Neuron (in vitro differentiated cells): ENCODE data around the gene GATA2.

Source experiments
- H2AFZ ChIP-seq: one replicate; pipeline ENCODE4 v1.6.1; 2013; ENCODE audit warnings: low read depth, mild to moderate bottlenecking, inconsistent platforms, low read length, moderate library complexity
- H3K27me3 ChIP-seq: one replicate; pipeline ENCODE4 v1.6.1; 2013; ENCODE audit warnings: low read length; ENCODE audit not compliant: insufficient read depth
- H3K36me3 ChIP-seq: one replicate; pipeline ENCODE4 v1.6.1; 2013; ENCODE audit warnings: low read length; ENCODE audit not compliant: insufficient read depth
- H3K4me1 ChIP-seq: one replicate; pipeline ENCODE4 v1.6.1; 2013; ENCODE audit warnings: low read length; ENCODE audit not compliant: insufficient read depth
- H3K4me3 ChIP-seq: 2 replicates; pipeline ENCODE4 v1.5.1; 2013; ENCODE audit warnings: mild to moderate bottlenecking, low read length, moderate library complexity
- H3K9me3 ChIP-seq: one replicate; pipeline ENCODE4 v1.6.1; 2013; ENCODE audit warnings: low read length

GATA2 gene

GRCh38 chr3:128447561-128448013 lies 45.4 kb downstream of the GATA2 start:
- Histone ChIP-seq H3K4me3 (no peak overlapping the region), H3K4me1 (no peaks in the 10 kb centered on the region), H3K9me3 (peaks cover 14% of the 10 kb centered on the region), H3K27me3 (peaks cover 38% of the 10 kb centered on the region), H3K36me3 (no peaks in the 10 kb centered on the region), H2AFZ (no peak overlapping the region)

- H3K9me3 ChIP-seq: peaks cover 14% of the 10 kb centered on the region
- H3K36me3 ChIP-seq: no peaks in the 10 kb centered on the region
- H3K4me1 ChIP-seq: no peaks in the 10 kb centered on the region
- no peak overlapping the region for H3K4me3 ChIP-seq
- H3K27me3 ChIP-seq: peaks cover 37% of the 10 kb centered on the region
- no peak overlapping the region for H2AFZ ChIP-seq
These were observed 46.2 kb downstream of the GATA2 start for GRCh38 chr3:128446821-128447220.

- Histone ChIP-seq H3K27me3 (peaks cover 41% of the 10 kb centered on the region), H2AFZ (no peak overlapping the region), H3K36me3 (no peaks in the 10 kb centered on the region), H3K9me3 (peaks cover 11% of the 10 kb centered on the region), H3K4me1 (no peaks in the 10 kb centered on the region), H3K4me3 (no peak overlapping the region)
These were observed 47.6 kb downstream of the GATA2 start for GRCh38 chr3:128445357-128445756.

- Histone ChIP-seq H3K4me1 (no peaks in the 10 kb centered on the region), H3K4me3 (no peak overlapping the region), H2AFZ (no peak overlapping the region), H3K27me3 (peaks cover 42% of the 10 kb centered on the region), H3K9me3 (peaks cover 8% of the 10 kb centered on the region), H3K36me3 (no peaks in the 10 kb centered on the region)
These were observed 49.2 kb downstream of the GATA2 start for GRCh38 chr3:128443771-128444170.

- no peaks in the 10 kb centered on the region for H3K4me1 ChIP-seq
- H3K9me3 ChIP-seq: peaks cover 8% of the 10 kb centered on the region
- H3K4me3 ChIP-seq: no peak overlapping the region
- no peak overlapping the region for H2AFZ ChIP-seq
- no peaks in the 10 kb centered on the region for H3K36me3 ChIP-seq
- H3K27me3 ChIP-seq: peaks cover 42% of the 10 kb centered on the region
These were observed 50.1 kb downstream of the GATA2 start for GRCh38 chr3:128442949-128443348.

GRCh38 chr3:128442070-128442469 lies 50.9 kb downstream of the GATA2 start:
- Histone ChIP-seq H2AFZ (no peak overlapping the region), H3K4me1 (no peaks in the 10 kb centered on the region), H3K36me3 (no peaks in the 10 kb centered on the region), H3K9me3 (peaks cover 5% of the 10 kb centered on the region), H3K27me3 (peaks cover 36% of the 10 kb centered on the region), H3K4me3 (no peak overlapping the region)

- Histone ChIP-seq H3K4me3 (no peak overlapping the region), H3K27me3 (peaks cover 52% of the 10 kb centered on the region), H2AFZ (no peak overlapping the region), H3K4me1 (no peaks in the 10 kb centered on the region), H3K9me3 (no peaks in the 10 kb centered on the region), H3K36me3 (no peaks in the 10 kb centered on the region)
These were observed 53.8 kb downstream of the GATA2 start for GRCh38 chr3:128439226-128439625.

GRCh38 chr3:128438488-128439072 lies 54.4 kb downstream of the GATA2 start:
- H3K9me3 ChIP-seq: no peaks in the 10 kb centered on the region
- H3K27me3 ChIP-seq: peaks cover 57% of the 10 kb centered on the region
- H3K36me3 ChIP-seq: no peaks in the 10 kb centered on the region
- H2AFZ ChIP-seq: no peak overlapping the region
- H3K4me1 ChIP-seq: no peaks in the 10 kb centered on the region
- H3K4me3 ChIP-seq: no peak overlapping the region

GRCh38 chr3:128436214-128436613 lies 56.8 kb downstream of the GATA2 start:
- Histone ChIP-seq H3K27me3 (peaks cover 63% of the 10 kb centered on the region), H3K36me3 (no peaks in the 10 kb centered on the region), H3K4me1 (peaks cover 9% of the 10 kb centered on the region), H2AFZ (no peak overlapping the region), H3K9me3 (no peaks in the 10 kb centered on the region), H3K4me3 (no peak overlapping the region)

GRCh38 chr3:128435561-128435960 lies 57.4 kb downstream of the GATA2 start:
- H3K27me3 ChIP-seq: peaks cover 64% of the 10 kb centered on the region

GRCh38 chr3:128435058-128435457 lies 57.9 kb downstream of the GATA2 start:
- Histone ChIP-seq H3K4me1 (peaks cover 11% of the 10 kb centered on the region), H3K36me3 (no peaks in the 10 kb centered on the region), H3K9me3 (no peaks in the 10 kb centered on the region), H3K4me3 (no peak overlapping the region), H2AFZ (no peak overlapping the region), H3K27me3 (peaks cover 64% of the 10 kb centered on the region)

More at GRCh38 chr3:128435561-128435960, 57.4 kb downstream of the GATA2 start:
- Histone ChIP-seq H3K9me3 (no peaks in the 10 kb centered on the region), H3K4me3 (no peak overlapping the region), H2AFZ (no peak overlapping the region), H3K4me1 (peaks cover 11% of the 10 kb centered on the region), H3K36me3 (no peaks in the 10 kb centered on the region)

GRCh38 chr3:128434524-128434923 lies 58.5 kb downstream of the GATA2 start:
- H3K4me3 ChIP-seq: no peak overlapping the region
- H3K27me3 ChIP-seq: peaks cover 64% of the 10 kb centered on the region
- peaks cover 11% of the 10 kb centered on the region for H3K4me1 ChIP-seq
- H3K36me3 ChIP-seq: no peaks in the 10 kb centered on the region
- H2AFZ ChIP-seq: no peak overlapping the region
- no peaks in the 10 kb centered on the region for H3K9me3 ChIP-seq

- H3K4me1 ChIP-seq: peaks cover 11% of the 10 kb centered on the region
- no peak overlapping the region for H3K4me3 ChIP-seq
- H3K36me3 ChIP-seq: no peaks in the 10 kb centered on the region
- peaks cover 64% of the 10 kb centered on the region for H3K27me3 ChIP-seq
- H3K9me3 ChIP-seq: no peaks in the 10 kb centered on the region
- H2AFZ ChIP-seq: no peak overlapping the region
These were observed 59.2 kb downstream of the GATA2 start for GRCh38 chr3:128433837-128434165.
